Ovary (tissue), 3 donors: ENCODE results near the gene CYB5B.

Experiments
- CTCF ChIP-seq, 3 donors: fragments of 450-650 bp in 2 of 3; fragments of 200-600 bp in 1 of 3; IDR thresholded peaks; one replicate each; pipeline versions ENCODE4 v1.5.1 to v1.8.0; 2016 to 2022; ENCODE audit warnings: antibody characterized with exemption in 3 of 3, mild to moderate bottlenecking in 1 of 3
- EP300 ChIP-seq: sonication (generic); formaldehyde crosslinking; IDR thresholded peaks from one replicate; pipeline ENCODE4 v1.6.1; 2017; ENCODE audit warnings: antibody characterized with exemption
- POLR2A ChIP-seq: fragments of 450-650 bp; IDR thresholded peaks from one replicate; pipeline ENCODE4 v1.6.1; 2017; ENCODE audit warnings: antibody characterized with exemption, mild to moderate bottlenecking, moderate library complexity
- donor health status: DM: no; HTN: no; CAD: no.

GRCh38 chr16:69490707-69491324, 66.4 kb downstream of the CYB5B start:
- no peak for TF ChIP-seq CTCF (IDR thresholded peaks at IDR 0.05)
- no peak for TF ChIP-seq EP300
- no peak for TF ChIP-seq POLR2A
